H4 (cell line): Measurements from ENCODE around the gene FAM53B. TPM values are rescaled to one million over a fixed set of nuclear protein-coding genes. Genes with fewer than 3 reads are reported as not detected.
"Not testable (repeated sequence)": the region's sequence is repeated elsewhere in the genome, so short reads cannot be mapped to it uniquely, and the experiment has no call there.

ENCODE experiments used
- DNase-seq: peaks from one replicate; pipeline ENCODE4 v3.0.0-alpha.2; 2015; ENCODE audit warnings: low spot score
- total RNA-seq: library from RNA; depleted of rRNA; stranded (reverse); fragments of >200 nt; shearing (Covaris generic); gene quantifications from 2 replicates; pipeline ENCODE4 v1.2.3, GENCODE V29; 2014

The FAM53B gene
- total RNA-seq, 1 experiment from 2014 or later = 7.4 TPM

- no peak for DNase-seq
These were observed 144.6 kb downstream of the FAM53B start for GRCh38 chr10:124599588-124600050.

GRCh38 chr10:124598773-124599587 lies 145.2 kb downstream of the FAM53B start:
- DNase-seq = no peak

- no peak for DNase-seq
These were observed 146.0 kb downstream of the FAM53B start for GRCh38 chr10:124598196-124598595.

GRCh38 chr10:124597846-124598165 lies 146.4 kb downstream of the FAM53B start:
- DNase-seq = no peak

GRCh38 chr10:124596962-124597845 lies 147.0 kb downstream of the FAM53B start:
- DNase-seq = no peak

GRCh38 chr10:124596116-124596785 lies 147.9 kb downstream of the FAM53B start:
- DNase-seq = no peak

GRCh38 chr10:124595143-124595883 lies 148.9 kb downstream of the FAM53B start:
- no peak for DNase-seq

GRCh38 chr10:124594240-124594639 lies 149.9 kb downstream of the FAM53B start:
- no peak for DNase-seq

- no peak for DNase-seq
These were observed 150.7 kb downstream of the FAM53B start for GRCh38 chr10:124593431-124593985.

GRCh38 chr10:124592736-124593430 lies 151.3 kb downstream of the FAM53B start:
- DNase-seq = no peak

- no peak for DNase-seq
These were observed 152.1 kb downstream of the FAM53B start for GRCh38 chr10:124592101-124592500.

GRCh38 chr10:124591123-124591495 lies 153.1 kb downstream of the FAM53B start:
- DNase-seq = no peak

- no peak for DNase-seq
These were observed 153.7 kb downstream of the FAM53B start for GRCh38 chr10:124590216-124591122.

GRCh38 chr10:124589491-124590041 lies 154.6 kb downstream of the FAM53B start:
- DNase-seq = no peak

- no peak for DNase-seq
These were observed 155.3 kb downstream of the FAM53B start for GRCh38 chr10:124588736-124589490.

- DNase-seq = not testable (repeated sequence)
These were observed 155.8 kb downstream of the FAM53B start for GRCh38 chr10:124588341-124588735.

- no peak for DNase-seq
These were observed 156.4 kb downstream of the FAM53B start for GRCh38 chr10:124587811-124588211.

GRCh38 chr10:124586142-124586541 lies 158.0 kb downstream of the FAM53B start:
- DNase-seq = no peak
